Measurements from ENCODE around the gene PPT1.
"Not testable (repeated sequence)": the region's sequence is repeated elsewhere in the genome, so short reads cannot be mapped to it uniquely, and the experiment has no call there.

The PPT1 gene

DNA sequence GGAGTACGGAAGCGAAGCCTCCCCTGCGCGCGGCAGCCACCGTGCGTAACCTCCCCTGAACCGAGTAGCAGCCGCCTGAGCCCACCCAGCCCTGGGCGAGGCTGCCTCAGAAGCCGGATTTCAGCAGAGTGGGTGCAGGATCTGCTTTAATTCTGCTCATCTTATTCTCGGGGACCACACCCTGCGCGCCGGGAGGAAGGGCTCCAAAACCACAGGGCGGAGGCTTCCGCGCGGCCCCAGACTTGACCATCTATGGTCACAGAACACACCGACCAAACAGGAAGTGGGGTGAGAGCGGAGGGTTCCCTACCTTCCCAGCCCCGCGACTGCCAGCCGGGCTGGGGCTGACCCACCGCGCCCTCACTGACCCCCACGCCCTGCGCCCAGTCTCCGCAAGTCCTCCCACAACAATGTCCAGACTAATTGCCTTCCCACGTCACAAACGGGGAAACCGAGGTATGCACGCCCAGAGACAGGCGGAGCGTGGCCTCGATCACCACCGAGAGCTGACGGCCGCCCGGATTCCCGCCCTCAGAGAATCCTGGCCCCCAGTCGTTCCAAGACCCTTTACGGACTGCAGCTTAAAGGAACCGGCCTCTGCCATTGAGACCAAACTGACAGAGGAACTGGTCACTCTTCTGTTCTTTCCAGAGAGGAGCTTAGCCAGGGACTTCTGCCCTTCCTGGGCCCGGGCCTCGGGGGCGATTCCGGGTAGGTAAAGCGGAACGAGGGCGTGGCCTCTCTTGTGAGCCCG, 57.1 kb downstream of the PPT1 start:
- DNase-seq, result peak; percentile 51
- Histone ChIP-seq H3K36me3 (no peaks in the 10 kb centered on the region), H3K4me3 (ENCODE audit: low read depth, low read length) (peak overlapping the region; percentile 78), H3K4me1 (no peaks in the 10 kb centered on the region; the same call in 1 of the 2 replicates), H3K9me3 (no peaks in the 10 kb centered on the region), H3K27me3 (no peaks in the 10 kb centered on the region)
- TF ChIP-seq CTCF (IDR thresholded peaks at IDR 0.05; ENCODE audit: low read depth, low read length), result no peak

GRCh38 chr1:40039245-40039756, 57.8 kb downstream of the PPT1 start:
- Histone ChIP-seq H3K4me1 (no peaks in the 10 kb centered on the region; the same call in 1 of the 2 replicates), H3K9me3 (no peaks in the 10 kb centered on the region), H3K27me3 (no peaks in the 10 kb centered on the region), H3K36me3 (no peaks in the 10 kb centered on the region), H3K4me3 (ENCODE audit: low read depth, low read length) (peak overlapping the region; percentile 78)
- no peak for TF ChIP-seq CTCF (IDR thresholded peaks at IDR 0.05; ENCODE audit: low read depth, low read length)
- DNase-seq, result no peak

DNA sequence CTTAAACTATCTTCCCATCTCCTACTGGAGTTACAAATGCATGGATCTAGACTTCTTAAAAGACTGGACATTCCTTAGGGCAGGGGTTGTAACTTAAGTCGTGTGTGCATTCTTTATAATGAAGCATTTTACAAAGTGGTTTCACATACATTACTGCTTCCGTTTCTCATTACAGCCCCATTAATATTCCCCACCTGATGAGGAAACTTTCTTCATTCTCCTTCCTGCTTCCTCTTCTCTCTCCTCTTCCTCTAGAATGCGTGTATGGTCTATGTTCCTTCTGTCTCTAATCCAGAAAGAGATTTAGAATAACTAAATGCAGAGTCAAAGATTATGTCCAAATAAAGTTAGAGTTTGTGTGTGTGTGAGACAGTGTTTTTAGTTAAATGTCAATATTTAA, 58.4 kb downstream of the PPT1 start:
- Histone ChIP-seq H3K27me3 (no peaks in the 10 kb centered on the region), H3K4me1 (no peaks in the 10 kb centered on the region; the same call in 1 of the 2 replicates), H3K4me3 (ENCODE audit: low read depth, low read length) (no peak overlapping the region), H3K36me3 (no peaks in the 10 kb centered on the region), H3K9me3 (no peaks in the 10 kb centered on the region)
- TF ChIP-seq CTCF (IDR thresholded peaks at IDR 0.05; ENCODE audit: low read depth, low read length), result no peak
- no peak for DNase-seq

DNA sequence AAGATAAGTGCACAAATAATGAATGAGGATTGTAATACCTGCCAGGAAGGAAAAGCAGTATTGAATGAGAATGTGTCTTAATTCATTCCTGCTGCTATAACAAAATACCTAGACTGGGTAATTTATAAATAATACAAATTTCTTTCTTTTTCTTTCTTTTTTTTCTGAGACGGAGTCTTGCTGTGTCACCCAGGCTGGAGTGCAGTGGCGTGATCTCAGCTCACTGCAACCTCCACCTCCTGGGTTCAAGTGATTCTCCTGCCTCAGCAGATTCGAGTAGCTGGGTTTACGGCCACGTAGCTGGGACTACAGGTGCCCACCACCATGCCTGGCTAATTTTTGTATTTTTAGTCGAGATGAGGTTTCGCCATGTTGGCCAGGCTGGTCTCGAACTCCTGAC, 59.8 kb downstream of the PPT1 start:
- H3K36me3 ChIP-seq; DNase-seq; H3K4me1 ChIP-seq; H3K4me3 ChIP-seq (ENCODE audit: low read depth, low read length); H3K9me3 ChIP-seq; H3K27me3 ChIP-seq: not testable (repeated sequence)

- peak; percentile 41 for DNase-seq
- Histone ChIP-seq H3K9me3 (no peaks in the 10 kb centered on the region), H3K27me3 (no peaks in the 10 kb centered on the region), H3K36me3 (no peaks in the 10 kb centered on the region), H3K4me3 (ENCODE audit: low read depth, low read length) (no peak overlapping the region), H3K4me1 (no peaks in the 10 kb centered on the region; the same call in 1 of the 2 replicates)
- TF ChIP-seq CTCF (IDR thresholded peaks at IDR 0.05; ENCODE audit: low read depth, low read length), result no peak
Measured at GRCh38 chr1:40036574-40036973, 60.5 kb downstream of the PPT1 start.

DNA sequence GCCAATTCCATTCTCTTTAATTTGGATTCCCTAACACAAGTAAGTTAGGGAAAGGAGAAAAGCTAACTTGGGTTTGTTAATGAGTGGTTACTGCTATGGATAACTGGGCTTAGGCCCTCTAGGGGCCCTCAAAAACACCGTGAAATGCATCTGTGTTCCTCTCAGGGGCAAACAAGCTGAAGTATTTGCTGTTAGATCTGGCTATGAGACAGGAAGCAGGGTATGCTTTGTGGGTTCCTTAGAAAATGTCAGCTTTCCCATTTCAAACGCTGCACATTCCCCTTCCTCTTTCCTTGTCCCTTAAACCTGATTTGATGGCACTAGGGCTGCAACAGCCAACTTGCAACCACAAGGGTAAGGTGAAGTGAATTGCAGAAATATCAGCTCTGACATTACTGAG, 62.2 kb downstream of the PPT1 start:
- no peak for TF ChIP-seq CTCF (IDR thresholded peaks at IDR 0.05; ENCODE audit: low read depth, low read length)
- H3K36me3 ChIP-seq, result no peaks in the 10 kb centered on the region
- DNase-seq, result no peak
- H3K4me3 ChIP-seq (ENCODE audit: low read depth, low read length), result no peak overlapping the region
- no peaks in the 10 kb centered on the region for H3K9me3 ChIP-seq
- no peaks in the 10 kb centered on the region for H3K27me3 ChIP-seq
- H3K4me1 ChIP-seq, result no peaks in the 10 kb centered on the region; the same call in 1 of the 2 replicates
